Activated T-cell treated with anti-CD3 and anti-CD28 coated beads, Interleukin-2, amount 50 U/mL, for 72 hours (primary cell): ENCODE data around the gene RBFOX1. TPM values are rescaled to one million over a fixed set of nuclear protein-coding genes. Genes with fewer than 3 reads are reported as not detected.

Experiments used
- ATAC-seq, 2 donors: fragments of 150-1000 bp; cut with Tn5 transposase; replicated peaks in 1 of 2; 2 replicates each; pipeline ENCODE4 v1.10.0; 2021; ENCODE audit warnings: moderate library complexity in 2 of 2, mild to moderate bottlenecking in 1 of 2
- DNase-seq, 2 donors: peaks; one replicate each; pipeline ENCODE4 v3.0.0; 2021 to 2022; ENCODE audit warnings: mixed read lengths in 1 of 2
- H3K27ac Mint-ChIP-seq: one replicate; pipeline ENCODE4 v1.8.0; 2022; ENCODE audit warnings: mild to moderate bottlenecking, moderate library complexity, mixed read lengths
- H3K27me3 Mint-ChIP-seq: one replicate; pipeline ENCODE4 v1.8.0; 2022; ENCODE audit warnings: low read depth, mixed read lengths
- H3K36me3 Mint-ChIP-seq, 2 donors: one replicate each; pipeline ENCODE4 v1.8.0; 2022; ENCODE audit warnings: mixed read lengths in 2 of 2, mild to moderate bottlenecking in 1 of 2; ENCODE audit not compliant: insufficient read depth in 2 of 2
- H3K4me1 Mint-ChIP-seq: one replicate; pipeline ENCODE4 v1.8.0; 2022; ENCODE audit warnings: low read depth, mixed read lengths
- H3K4me3 Mint-ChIP-seq, 2 donors: one replicate each; pipeline ENCODE4 v1.8.0; 2022; ENCODE audit warnings: mild to moderate bottlenecking in 2 of 2, mixed read lengths in 2 of 2, moderate library complexity in 2 of 2
- H3K9me3 Mint-ChIP-seq, 2 donors: one replicate each; pipeline ENCODE4 v1.8.0; 2022; ENCODE audit warnings: mixed read lengths in 2 of 2
- total RNA-seq, 2 donors: library from RNA; stranded (reverse); gene quantifications; one replicate each; pipeline ENCODE4 v1.2.3, GENCODE V29; 2022

Gene RBFOX1
- total RNA-seq, 2 donors from 2014 or later: not detected

DNA sequence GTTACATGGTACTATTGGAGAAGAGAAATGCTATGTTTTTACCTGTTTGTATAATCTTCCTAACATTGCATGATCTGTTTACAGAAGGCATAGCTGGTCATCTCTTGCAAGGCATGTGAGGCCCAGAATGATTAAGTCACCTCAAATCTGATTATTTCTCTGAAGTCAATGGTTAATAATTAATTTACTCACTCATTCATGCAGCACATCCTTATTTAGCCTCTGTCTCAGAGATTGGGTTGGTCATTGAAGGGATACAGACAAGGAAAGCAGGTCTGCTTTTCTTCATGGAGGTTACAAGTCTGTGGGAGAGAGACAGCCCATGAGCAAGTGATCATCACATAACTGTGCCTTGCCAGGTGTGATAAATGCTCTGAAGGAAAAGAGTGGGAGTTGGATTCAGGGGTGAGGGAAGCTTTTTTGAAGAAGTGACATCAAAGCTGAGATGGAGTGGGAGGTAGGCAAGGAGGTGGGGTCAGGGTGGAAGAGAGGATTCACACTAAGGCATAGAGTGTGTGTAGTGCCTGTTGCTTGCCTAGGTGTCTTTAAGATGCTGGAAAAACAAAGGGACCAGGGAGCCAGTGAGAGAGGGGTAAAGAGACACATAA, 16.3 kb upstream of the RBFOX1 start:
- Mint-ChIP-seq H3K9me3 (peaks cover 6 to 10% of the 10 kb centered on the region in 2 donors), H3K4me1 (no peaks in the 10 kb centered on the region), H3K4me3 (no peak overlapping the region), H3K36me3 (peaks cover 0 to 3% of the 10 kb centered on the region in 2 donors), H3K27me3 (no peaks in the 10 kb centered on the region), H3K27ac (no peak overlapping the region)
- no peak for ATAC-seq
- DNase-seq: no peak

DNA sequence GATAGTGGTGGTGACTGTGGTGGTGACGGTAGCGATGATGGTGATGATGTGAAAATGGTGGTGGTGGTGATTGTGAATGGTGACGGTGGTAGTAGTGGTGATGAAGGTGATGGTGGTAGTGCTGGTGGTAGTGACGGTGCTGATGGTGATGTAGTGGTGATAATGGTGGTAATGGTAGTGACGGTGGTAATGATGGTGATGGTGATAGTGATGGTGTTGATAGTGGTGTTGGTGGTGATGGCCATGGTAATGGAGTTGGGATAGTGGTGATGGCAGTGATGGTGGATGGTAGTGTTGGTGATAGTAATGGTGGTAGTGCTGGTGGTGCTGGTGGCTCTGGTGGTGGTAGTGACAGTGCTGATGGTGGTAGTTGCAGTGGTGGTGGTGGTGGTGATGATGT, 14.7 kb upstream of the RBFOX1 start:
- Mint-ChIP-seq H3K36me3 (peaks cover 2 to 3% of the 10 kb centered on the region in 2 donors), H3K27ac (no peak overlapping the region), H3K4me3 (no peak overlapping the region), H3K4me1 (no peaks in the 10 kb centered on the region), H3K9me3 (peaks cover 9 to 13% of the 10 kb centered on the region in 2 donors), H3K27me3 (no peaks in the 10 kb centered on the region)
- no peak for ATAC-seq
- no peak for DNase-seq

DNA sequence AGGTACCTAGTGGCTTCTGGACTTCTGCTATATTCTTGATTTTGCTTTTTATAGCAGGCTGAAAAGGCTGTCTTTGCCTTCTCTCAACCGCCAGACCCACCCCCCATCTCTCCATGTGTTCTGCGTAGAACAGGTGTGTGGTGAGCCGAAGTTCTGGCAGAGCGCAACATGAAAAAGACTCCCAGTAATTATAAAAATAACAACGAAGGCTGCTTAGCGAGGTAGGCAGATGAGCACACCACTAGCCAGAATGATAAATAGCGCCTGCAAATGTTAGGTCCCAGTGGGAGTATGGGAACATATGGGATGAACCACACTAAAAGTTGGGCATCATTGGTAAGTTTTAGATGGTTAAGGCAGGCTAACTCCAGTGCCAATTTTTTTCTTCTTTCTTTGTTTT, 14.0 kb upstream of the RBFOX1 start:
- no peaks in the 10 kb centered on the region for H3K4me1 Mint-ChIP-seq
- DNase-seq: no peak
- peaks cover 0 to 2% of the 10 kb centered on the region in 2 donors for H3K36me3 Mint-ChIP-seq

DNA sequence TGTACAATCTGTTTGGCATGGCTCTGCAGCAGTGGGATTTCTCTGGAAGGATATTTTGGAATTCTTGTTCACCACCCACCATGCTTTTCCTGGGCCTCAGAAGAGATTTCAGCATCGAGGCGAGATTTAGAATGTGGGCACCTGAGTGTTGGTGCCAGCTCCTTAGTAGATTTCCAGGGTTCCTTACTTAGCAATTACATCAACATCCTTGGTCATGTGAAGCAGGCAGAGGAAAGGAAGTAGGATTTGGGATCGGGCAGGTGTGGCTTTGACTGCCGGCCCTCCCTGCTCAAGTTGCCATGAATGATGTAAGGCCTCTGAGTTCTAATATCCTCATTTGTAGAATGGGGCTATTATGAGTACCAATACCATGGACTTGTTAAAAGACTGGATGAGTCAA, 13.1 kb upstream of the RBFOX1 start:
- ATAC-seq (no peak), DNase-seq (no peak)
- H3K4me1 Mint-ChIP-seq: no peaks in the 10 kb centered on the region
- H3K27me3 Mint-ChIP-seq: no peaks in the 10 kb centered on the region
- H3K36me3 Mint-ChIP-seq: peaks cover 0 to 2% of the 10 kb centered on the region in 2 donors
- H3K27ac Mint-ChIP-seq: no peak overlapping the region
- H3K4me3 Mint-ChIP-seq: no peak overlapping the region
- H3K9me3 Mint-ChIP-seq: peaks cover 9 to 11% of the 10 kb centered on the region in 2 donors

More for the DNA sequence above, 14.0 kb upstream of the RBFOX1 start:
- H3K4me3 Mint-ChIP-seq: no peak overlapping the region
- H3K27me3 Mint-ChIP-seq: no peaks in the 10 kb centered on the region
- no peak for ATAC-seq
- H3K27ac Mint-ChIP-seq: no peak overlapping the region
- peaks cover 12 to 15% of the 10 kb centered on the region in 2 donors for H3K9me3 Mint-ChIP-seq

DNA sequence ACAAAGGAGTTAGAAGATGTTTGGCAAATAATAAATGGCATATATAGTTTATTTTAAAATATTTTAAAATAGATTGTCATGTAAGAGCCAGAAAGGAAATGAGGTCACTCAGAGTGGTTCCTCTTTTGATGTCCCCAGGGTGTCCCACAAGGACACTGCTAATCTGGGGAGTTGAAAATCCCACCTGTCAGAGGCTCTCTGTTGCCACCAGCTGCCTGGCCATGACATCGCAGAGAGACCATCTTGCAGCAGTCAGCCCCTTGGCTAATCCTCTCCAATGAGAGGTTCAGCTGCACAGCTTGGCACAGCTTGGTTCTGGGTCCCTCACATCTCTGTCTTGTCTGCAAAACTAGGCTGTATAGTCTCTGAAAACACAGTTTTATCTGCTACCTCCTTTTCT, 11.0 kb upstream of the RBFOX1 start:
- Mint-ChIP-seq H3K9me3 (peaks cover 11 to 14% of the 10 kb centered on the region in 2 donors), H3K4me1 (no peaks in the 10 kb centered on the region), H3K27ac (no peak overlapping the region), H3K4me3 (no peak overlapping the region), H3K36me3 (peaks cover 0 to 2% of the 10 kb centered on the region in 2 donors), H3K27me3 (no peaks in the 10 kb centered on the region)
- ATAC-seq (no peak), DNase-seq (no peak)

DNA sequence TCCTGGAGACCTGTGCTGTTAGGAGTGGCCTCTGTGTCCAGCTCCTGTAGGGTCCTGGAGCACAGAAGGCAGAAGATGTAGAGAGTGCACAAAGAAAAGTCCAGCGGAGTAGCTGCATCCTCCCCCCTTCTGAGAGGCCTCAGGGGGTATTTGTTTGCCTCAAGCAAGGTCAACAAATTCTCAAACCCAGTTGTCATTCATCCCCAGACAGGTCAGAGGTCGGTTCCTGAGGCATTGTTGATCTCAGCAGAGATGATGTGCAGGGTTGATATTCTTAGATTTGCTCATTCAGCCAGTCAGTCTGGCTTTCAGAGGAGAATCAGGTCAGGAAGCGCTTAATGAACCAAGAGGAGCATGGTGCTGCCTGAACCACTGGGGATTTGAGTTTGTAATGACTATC, 8.3 kb upstream of the RBFOX1 start:
- Mint-ChIP-seq H3K4me1 (no peaks in the 10 kb centered on the region), H3K36me3 (peaks cover 0 to 2% of the 10 kb centered on the region in 2 donors), H3K9me3 (peaks cover 14 to 17% of the 10 kb centered on the region in 2 donors), H3K4me3 (no peak overlapping the region), H3K27me3 (no peaks in the 10 kb centered on the region), H3K27ac (no peak overlapping the region)
- DNase-seq (no peak), ATAC-seq (no peak)

DNA sequence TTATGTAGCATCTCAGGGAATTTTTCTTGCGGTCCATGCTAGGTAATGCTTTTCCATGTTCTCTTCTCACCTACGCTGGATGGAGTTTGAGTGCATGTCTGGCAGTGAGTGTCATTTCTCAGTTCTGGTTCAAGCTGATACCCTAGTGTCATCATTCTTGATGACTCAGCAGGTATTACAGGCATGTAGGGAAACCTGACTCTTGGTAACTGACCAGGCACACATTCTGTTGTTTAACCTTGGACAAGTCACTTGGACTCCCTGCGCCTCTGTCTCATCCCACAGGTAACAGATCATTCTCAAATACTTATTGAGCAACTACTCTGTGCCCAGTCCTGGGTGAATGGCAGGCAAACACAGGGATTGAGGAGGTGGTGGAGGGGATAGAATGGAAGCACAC, 6.8 kb upstream of the RBFOX1 start:
- no peaks in the 10 kb centered on the region for H3K4me1 Mint-ChIP-seq
- peaks cover 10 to 17% of the 10 kb centered on the region in 2 donors for H3K9me3 Mint-ChIP-seq
- no peak for ATAC-seq
- H3K27ac Mint-ChIP-seq: no peak overlapping the region
- no peak for DNase-seq
- no peak overlapping the region for H3K4me3 Mint-ChIP-seq
- no peaks in the 10 kb centered on the region for H3K27me3 Mint-ChIP-seq
- H3K36me3 Mint-ChIP-seq: peaks cover 0 to 2% of the 10 kb centered on the region in 2 donors

DNA sequence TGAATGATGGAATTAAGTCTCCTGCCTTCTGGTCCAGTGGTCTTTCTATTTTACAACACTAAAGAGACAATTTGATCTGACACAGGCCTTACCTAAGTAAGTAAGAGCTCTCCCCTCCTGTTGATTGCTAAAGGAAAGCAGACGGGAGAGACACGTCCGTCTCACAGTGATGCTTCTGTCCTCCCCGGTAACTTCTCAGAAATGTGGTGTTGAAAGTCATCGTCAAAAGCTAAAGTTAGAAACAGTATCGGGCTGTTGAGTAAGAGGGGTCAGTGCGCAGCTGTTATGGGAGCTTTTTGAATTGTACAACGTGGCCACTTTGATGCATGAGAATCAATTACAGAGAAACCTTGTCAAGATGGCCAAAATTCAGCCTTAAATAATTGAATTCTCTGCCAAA, 1.9 kb upstream of the RBFOX1 start:
- DNase-seq: no peak
- H3K9me3 Mint-ChIP-seq: peaks cover 8 to 18% of the 10 kb centered on the region in 2 donors
- H3K27me3 Mint-ChIP-seq: no peaks in the 10 kb centered on the region
- no peak overlapping the region for H3K27ac Mint-ChIP-seq
- no peak for ATAC-seq
- H3K4me3 Mint-ChIP-seq: no peak overlapping the region
- no peaks in the 10 kb centered on the region for H3K4me1 Mint-ChIP-seq
- no peaks in the 10 kb centered on the region for H3K36me3 Mint-ChIP-seq

DNA sequence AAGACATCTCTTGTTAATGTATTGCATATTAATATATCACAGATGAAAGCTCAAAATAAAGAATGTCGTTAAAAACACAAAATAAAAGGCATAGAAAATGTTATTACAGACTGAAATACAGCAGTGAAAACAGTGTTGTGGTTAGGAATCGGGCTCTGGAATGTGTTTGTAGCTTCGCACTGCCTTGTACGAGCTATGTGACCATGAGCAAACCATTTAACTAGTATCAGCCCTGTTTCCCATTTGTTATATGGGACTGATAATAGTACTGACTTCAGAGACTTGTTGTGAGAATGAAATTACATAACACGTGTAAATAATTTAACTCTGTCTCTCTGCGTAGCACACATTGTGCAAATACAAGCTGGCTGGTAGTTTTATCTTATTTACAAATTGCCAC, 648 bp upstream of the RBFOX1 start:
- no peaks in the 10 kb centered on the region for H3K36me3 Mint-ChIP-seq
- H3K4me1 Mint-ChIP-seq: no peaks in the 10 kb centered on the region
- no peak for DNase-seq
- no peak overlapping the region for H3K4me3 Mint-ChIP-seq
- peaks cover 6 to 15% of the 10 kb centered on the region in 2 donors for H3K9me3 Mint-ChIP-seq
- no peaks in the 10 kb centered on the region for H3K27me3 Mint-ChIP-seq
- H3K27ac Mint-ChIP-seq: no peak overlapping the region
- ATAC-seq: no peak

DNA sequence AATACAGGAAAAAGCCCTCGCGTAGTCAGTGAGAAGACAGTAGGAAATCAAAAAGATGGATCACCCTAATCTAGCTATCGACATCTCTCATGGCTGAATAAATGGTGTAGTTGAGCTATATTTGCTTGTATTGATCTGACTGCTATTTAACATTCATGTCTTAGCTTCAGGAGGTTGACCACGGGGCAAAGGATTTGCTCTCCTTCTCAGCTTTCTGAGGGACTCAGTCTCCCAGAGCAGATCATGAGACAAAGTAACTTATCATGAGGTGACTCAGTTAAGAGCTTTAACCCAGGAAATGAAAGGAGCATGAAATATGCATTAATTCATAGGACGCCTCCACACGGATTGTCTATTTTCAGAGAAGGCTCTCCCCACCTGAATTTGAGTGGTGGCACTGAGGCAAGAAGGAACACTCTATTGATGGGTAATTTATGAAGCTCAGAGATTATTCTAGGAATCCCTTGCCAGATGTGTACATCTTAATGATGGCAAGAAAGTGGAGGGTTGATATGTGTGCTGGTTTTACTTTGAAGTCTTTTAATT, 608 bp downstream of the RBFOX1 start:
- H3K4me1 Mint-ChIP-seq: no peaks in the 10 kb centered on the region
- no peak for DNase-seq
- H3K27ac Mint-ChIP-seq: no peak overlapping the region
- no peak overlapping the region for H3K4me3 Mint-ChIP-seq
- peaks cover 4 to 13% of the 10 kb centered on the region in 2 donors for H3K9me3 Mint-ChIP-seq
- H3K27me3 Mint-ChIP-seq: no peaks in the 10 kb centered on the region
- no peak for ATAC-seq
- no peaks in the 10 kb centered on the region for H3K36me3 Mint-ChIP-seq

DNA sequence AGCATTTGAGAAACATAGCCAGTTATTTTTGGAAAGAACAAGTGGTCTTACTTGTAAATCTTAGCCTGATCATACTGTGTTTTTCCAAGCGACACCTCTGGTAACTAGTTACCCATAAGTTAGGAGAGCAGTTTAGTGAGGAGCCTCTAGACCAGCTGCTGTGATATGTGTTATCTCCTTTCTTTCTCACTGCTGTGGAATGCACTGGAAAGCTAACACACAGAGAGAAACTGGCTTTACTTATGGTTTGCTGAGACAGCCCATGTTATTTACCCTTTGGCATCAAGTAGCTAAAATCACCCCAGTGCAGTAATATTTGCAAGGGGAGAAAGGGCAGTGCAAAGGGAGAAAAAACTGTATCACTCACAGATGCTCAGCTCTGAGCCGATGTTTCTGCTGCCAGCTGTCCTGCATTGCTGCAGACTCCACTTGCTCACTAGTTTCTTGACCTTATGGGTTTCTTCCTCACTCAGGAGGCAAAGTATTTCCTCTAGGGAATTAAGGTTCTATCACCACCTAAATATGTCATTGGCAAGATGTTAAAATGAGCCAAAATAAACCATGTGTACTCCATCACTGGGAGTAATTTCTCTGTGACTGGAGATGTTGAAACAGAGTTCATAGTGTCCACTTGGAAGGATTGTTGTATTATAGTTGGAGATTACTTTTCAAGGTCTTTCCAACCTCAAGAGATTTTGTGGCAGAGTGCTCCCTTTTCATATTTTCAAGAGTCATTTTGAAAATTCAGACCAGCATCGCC, 2.3 kb downstream of the RBFOX1 start:
- H3K36me3 Mint-ChIP-seq: no peaks in the 10 kb centered on the region
- H3K4me1 Mint-ChIP-seq: no peaks in the 10 kb centered on the region
- DNase-seq: no peak
- no peaks in the 10 kb centered on the region for H3K27me3 Mint-ChIP-seq
- peaks cover 3 to 15% of the 10 kb centered on the region in 2 donors for H3K9me3 Mint-ChIP-seq
- H3K27ac Mint-ChIP-seq: no peak overlapping the region
- H3K4me3 Mint-ChIP-seq: no peak overlapping the region
- ATAC-seq: no peak

DNA sequence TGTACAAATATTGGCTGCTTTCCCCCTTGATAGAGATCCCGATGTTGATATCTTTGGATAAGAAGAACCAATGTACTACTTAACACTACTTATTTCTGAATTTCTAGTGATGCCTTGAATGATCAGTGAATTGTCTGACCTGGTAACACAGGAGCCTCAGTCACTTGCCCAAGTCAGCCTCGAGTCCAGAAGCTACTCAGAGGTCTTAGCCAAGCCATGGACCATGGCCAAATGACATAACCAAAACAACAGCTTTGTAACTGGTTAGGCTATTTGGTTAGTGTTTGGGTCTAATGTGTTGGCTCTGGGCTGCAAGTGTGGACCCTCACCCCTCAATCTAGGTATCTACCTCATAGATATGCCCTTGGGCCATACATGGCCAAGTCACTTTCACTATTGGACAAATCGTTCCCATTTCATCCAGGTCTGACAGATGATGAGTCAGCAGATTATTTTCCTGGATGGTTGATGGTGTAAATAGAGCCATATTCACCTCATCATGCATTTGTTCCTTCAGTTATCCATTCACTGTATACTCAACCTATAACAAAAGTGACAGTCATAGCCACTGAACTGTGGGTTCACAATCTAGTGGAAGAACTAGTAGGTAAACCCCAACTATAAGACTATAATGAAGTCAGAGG, 3.5 kb downstream of the RBFOX1 start:
- no peak for ATAC-seq
- Mint-ChIP-seq H3K36me3 (no peaks in the 10 kb centered on the region), H3K27me3 (no peaks in the 10 kb centered on the region), H3K4me3 (no peak overlapping the region), H3K4me1 (no peaks in the 10 kb centered on the region), H3K27ac (no peak overlapping the region), H3K9me3 (peaks cover 3 to 10% of the 10 kb centered on the region in 2 donors)
- no peak for DNase-seq

DNA sequence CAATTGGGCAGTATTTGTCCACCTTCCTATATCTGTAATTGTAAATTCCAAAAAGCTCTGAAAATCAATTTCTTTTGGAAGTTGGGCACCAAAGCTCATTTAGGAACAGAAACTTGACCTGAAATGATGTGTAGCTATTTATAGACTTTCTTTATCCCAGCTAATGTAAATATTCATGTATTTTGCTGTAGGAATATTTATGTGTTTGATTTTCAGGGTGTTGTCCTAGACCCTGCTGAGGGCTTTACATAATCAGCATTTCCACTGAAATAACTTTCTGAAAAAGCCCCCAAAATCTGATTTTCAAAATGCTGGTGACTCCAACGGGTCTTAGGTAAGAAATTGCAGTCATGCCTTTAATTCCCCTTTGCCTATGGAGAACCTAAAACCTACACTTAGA, 4.1 kb downstream of the RBFOX1 start:
- H3K27ac Mint-ChIP-seq: no peak overlapping the region
- peaks cover 0 to 9% of the 10 kb centered on the region in 2 donors for H3K9me3 Mint-ChIP-seq
- H3K4me1 Mint-ChIP-seq: no peaks in the 10 kb centered on the region
- H3K27me3 Mint-ChIP-seq: no peaks in the 10 kb centered on the region
- H3K36me3 Mint-ChIP-seq: no peaks in the 10 kb centered on the region
- H3K4me3 Mint-ChIP-seq: no peak overlapping the region
- DNase-seq: no peak
- ATAC-seq: no peak
